GM18951 (cell line): ENCODE measurements around the gene NCOA6.

Source experiments
- POLR2A ChIP-seq: IDR thresholded peaks from 4 replicates; pipeline ENCODE4 v1.6.1; 2011; ENCODE audit warnings: mild to moderate bottlenecking; ENCODE audit not compliant: insufficient read length, insufficient read depth; ENCODE audit errors: extremely low read depth
- in situ Hi-C: fragments of 300-500 bp; cut with MboI; formaldehyde crosslinking; loops from one replicate; pipeline ENCODE4 v1.12.0; 2022; ENCODE audit warnings: low sequenced_read_pairs, mixed read lengths, inconsistent platforms; ENCODE audit not compliant: unreplicated experiment

Gene NCOA6

DNA sequence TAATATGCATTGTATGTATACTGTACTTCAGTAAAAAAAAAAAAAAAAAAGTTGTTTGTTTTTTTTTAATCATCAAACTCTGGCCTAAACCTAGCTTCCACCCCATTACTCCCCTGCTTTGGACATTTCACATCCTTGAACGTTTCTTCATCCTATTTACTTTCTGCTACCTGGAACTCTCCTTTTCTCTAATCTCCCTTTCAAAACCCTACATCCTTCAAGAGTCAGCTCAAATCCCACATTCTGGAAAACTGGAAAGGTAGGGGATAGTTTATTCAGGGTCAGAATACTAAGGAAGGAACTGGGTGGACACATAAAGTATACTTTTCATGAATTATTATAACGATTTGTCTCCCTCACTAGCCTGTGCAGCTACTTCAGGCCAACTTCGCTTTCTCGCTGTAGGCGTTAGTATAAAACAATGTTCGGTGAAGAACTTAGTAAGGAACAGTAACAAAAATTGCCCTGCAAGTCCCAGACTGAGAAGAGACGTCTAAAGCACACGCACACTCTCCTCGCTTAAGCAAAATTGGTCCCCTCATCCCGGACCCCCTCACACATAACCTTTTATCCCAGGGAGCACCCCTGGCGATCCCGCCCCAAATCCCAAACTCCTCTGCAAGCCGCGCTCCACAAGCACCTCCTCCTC lies 149.3 kb downstream of the NCOA6 start:
- TF ChIP-seq POLR2A: no peak
- in situ Hi-C loops: no loop called here

- TF ChIP-seq POLR2A: no peak
- in situ Hi-C loops: no loop called here
Measured at GRCh38 chr20:34675561-34675960, 149.9 kb downstream of the NCOA6 start.

GRCh38 chr20:34673412-34673811 lies 152.0 kb downstream of the NCOA6 start:
- no peak for TF ChIP-seq POLR2A
- in situ Hi-C loops: no loop called here

DNA sequence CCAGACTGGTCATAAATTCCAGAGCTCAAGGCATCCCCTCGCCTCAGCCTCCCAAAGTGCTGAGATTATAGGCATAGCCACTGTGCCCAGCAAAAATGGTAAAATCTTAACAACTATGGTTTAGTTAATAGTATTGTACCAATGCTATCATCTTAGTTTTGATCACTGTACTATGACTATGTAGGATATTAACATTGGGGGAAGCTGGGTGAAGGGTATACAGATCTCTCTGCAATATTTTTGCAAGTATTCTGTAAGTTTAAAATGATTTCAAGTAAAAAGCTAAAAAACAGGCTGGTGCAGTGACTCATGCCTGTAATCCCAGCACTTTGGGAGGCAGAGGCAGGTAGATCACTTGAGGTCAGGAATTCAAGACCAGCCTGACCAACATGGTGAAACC lies 156.4 kb downstream of the NCOA6 start:
- in situ Hi-C loops: no loop called here
- TF ChIP-seq POLR2A: no peak
